HG03571 (cell line): ENCODE measurements around the gene GATA6.

Source experiments
- ATAC-seq: cut with Tn5 transposase; IDR thresholded peaks from one replicate; pipeline ENCODE4 v1.9.1; 2021; ENCODE audit not compliant: unreplicated experiment

Gene GATA6

DNA sequence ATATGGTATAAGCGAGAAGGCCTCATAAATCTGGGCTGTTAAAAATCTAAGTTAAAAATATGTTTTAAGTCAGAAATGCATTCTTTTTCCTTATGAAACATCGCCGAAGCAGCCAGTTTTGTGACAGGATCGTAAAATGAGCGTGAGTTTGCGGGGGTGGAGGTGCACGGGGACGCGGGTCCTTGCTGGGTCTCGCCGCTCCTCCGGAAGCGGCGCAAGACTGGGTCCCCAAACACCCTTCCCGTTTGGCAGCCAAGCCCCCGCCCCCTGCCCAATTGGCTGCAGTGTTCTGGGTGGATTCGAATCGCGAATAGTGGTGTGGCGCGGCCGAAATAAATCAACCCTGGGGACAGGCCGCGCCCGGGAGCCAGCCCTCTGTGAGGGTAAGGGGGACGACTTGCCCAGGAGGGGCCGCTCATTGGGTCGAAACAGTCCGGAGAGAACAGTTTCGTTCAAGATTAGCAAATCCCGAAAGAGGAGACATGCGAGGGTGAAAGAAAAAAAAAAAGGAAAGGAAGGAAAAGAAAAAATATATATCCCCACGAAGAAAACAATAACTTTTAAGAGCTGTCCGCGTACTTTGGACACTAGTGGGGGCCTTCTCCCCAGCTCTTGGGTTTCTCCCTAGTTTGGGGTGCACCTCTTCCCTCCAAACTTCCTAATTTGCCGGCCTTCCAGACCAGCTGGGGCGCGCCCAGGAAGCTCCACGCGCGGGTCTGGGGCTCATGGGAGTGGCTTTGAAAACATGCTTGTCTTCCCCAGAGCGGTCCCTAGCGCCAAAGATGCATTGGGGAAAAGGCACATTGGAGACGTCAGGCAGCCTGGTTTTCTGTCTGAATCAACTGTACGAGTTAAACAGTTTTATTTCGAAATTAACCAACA lies 3.1 kb upstream of the GATA6 start:
- ATAC-seq: no peak

GRCh38 chr18:22167091-22167470 lies 2.3 kb upstream of the GATA6 start:
- no peak for ATAC-seq

GRCh38 chr18:22167471-22168241 lies 1.7 kb upstream of the GATA6 start:
- ATAC-seq: no peak

DNA sequence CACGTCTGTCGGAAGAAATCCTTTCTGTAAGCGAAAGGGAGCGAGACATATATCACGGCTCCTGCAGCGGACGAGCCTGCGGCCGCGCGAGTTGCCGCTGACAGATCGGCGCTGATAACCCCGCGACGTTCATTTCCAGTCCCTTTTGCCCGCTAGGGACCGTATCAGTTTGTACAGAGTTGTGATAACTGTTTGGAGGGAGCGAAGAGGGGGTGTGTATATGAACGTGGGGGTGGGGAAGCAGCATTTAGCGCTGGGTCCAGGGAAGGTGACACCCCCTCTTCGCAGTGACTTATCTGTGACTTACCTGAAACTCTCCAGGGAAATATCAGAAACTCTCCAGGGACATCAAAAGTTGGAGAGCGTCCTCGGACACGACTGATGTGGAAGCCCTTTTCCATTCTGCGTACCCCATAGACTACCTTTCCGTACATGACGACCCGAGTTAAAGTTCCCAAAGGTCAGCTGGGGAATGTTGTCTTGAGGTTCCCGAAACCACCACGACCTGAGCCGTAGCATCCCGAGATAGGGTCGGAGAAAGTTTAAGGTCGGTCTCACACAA lies 948 bp upstream of the GATA6 start:
- no peak for ATAC-seq

- ATAC-seq: no peak
These were observed 566 bp downstream of the GATA6 start for GRCh38 chr18:22169889-22170420.

DNA sequence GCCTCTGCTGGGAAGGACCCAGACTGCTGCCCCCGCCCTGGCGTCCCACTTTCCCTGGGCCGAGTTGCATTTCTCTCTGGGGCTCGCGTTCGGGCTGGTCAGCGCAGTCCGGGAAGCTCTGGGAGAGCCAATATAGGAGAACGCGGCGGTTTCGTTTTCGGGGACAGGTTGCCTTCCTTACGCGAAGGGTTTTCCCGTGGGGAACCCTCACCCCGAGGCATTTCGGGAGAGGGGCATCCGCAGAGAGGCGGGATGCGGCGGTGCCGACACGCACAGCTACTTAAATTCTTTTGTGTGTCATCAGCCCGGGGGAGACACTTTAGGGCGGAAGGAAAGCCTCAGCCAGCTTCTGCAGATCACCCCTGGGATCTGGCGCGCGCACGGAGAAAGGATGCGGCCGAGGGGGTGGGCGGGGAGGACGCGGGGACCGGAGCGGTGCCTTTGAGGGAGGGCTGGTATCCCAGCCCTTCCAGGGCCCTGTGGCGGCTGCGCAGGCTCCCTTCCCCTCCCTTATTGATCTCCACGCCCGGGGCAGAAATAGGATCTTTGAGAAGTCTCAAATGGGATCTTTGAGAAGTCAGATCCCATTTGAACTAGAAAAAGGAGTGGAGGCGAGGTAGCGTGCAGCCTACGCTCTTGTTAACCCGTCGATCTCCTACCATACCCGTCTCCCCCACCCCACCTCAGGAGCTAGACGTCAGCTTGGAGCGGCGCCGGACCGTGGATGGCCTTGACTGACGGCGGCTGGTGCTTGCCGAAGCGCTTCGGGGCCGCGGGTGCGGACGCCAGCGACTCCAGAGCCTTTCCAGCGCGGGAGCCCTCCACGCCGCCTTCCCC lies 1.2 kb downstream of the GATA6 start:
- no peak for ATAC-seq

DNA sequence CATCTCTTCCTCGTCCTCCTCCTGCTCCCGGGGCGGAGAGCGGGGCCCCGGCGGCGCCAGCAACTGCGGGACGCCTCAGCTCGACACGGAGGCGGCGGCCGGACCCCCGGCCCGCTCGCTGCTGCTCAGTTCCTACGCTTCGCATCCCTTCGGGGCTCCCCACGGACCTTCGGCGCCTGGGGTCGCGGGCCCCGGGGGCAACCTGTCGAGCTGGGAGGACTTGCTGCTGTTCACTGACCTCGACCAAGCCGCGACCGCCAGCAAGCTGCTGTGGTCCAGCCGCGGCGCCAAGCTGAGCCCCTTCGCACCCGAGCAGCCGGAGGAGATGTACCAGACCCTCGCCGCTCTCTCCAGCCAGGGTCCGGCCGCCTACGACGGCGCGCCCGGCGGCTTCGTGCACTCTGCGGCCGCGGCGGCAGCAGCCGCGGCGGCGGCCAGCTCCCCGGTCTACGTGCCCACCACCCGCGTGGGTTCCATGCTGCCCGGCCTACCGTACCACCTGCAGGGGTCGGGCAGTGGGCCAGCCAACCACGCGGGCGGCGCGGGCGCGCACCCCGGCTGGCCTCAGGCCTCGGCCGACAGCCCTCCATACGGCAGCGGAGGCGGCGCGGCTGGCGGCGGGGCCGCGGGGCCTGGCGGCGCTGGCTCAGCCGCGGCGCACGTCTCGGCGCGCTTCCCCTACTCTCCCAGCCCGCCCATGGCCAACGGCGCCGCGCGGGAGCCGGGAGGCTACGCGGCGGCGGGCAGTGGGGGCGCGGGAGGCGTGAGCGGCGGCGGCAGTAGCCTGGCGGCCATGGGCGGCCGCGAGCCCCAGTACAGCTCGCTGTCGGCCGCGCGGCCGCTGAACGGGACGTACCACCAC lies 2.1 kb downstream of the GATA6 start:
- ATAC-seq: no peak

GRCh38 chr18:22172120-22172582 lies 2.8 kb downstream of the GATA6 start:
- no peak for ATAC-seq

- ATAC-seq: no peak
These were observed 3.2 kb downstream of the GATA6 start for GRCh38 chr18:22172594-22173049.

- ATAC-seq: no peak
These were observed 4.0 kb downstream of the GATA6 start for GRCh38 chr18:22173221-22173927.

- ATAC-seq: no peak
These were observed 4.5 kb downstream of the GATA6 start for GRCh38 chr18:22173928-22174301.

DNA sequence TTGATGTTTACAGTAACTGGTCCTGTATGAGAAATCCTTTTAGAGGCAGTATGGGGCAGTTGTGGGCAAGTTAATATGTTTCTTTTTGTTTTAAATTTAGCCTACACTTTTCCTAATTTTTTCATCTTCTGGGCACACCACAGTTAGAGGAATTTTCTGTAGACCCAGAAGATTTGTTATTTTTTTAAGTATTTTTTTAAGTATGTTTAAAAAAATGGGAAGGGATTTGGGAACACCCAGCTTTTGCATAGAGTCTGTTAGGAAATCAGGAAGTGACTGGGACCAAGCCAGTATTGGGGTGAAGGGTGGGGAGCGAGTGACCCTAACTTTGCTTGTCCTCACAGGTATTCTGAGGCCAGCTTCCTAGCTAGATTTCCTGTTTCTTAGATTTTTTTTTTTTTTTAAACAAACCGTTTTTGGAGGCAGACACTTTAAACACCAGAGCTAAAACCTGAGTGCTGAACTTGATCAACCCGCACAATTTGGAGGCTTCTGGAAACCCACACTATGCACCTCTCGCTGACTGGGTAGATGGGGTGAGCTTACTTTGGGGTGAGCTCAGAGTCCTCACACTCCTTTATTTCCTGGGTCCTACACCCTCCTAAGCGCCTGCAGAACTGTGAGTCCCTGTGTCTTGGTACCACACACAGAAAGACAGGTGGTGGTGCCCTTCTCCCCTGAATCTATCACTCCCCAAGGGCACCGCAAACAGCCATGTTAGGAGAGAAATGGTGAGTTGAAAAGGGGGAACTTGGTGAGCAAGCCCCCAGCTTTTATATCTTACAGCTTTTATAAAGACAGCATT lies 5.2 kb downstream of the GATA6 start:
- no peak for ATAC-seq

- no peak for ATAC-seq
These were observed 6.0 kb downstream of the GATA6 start for GRCh38 chr18:22175346-22175745.

- no peak for ATAC-seq
These were observed 7.3 kb downstream of the GATA6 start for GRCh38 chr18:22176420-22177326.

DNA sequence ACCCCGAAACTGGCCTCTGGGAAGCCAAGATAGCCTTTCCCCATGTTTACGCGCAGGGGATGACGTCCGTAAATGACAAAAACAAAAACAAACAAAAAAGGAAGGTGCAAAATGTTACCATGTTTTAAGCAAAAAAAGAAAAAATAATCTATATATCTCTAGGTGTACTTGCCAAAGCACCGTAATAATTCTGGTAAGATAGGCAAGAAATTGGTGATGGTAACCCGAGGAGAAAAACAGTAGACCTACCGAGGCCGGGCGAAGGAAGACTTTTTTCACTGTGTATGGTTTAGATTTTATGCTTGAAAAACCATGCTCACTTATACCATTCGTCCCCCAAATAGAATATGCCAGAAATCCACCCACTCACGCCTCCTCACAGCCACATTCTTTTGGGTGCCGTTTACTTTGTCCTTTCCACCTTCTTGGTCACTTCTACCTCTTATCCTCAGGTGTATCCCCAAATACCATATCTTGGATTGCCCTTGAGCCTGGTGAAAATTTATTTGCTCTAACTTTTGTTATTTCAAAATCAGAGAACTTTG lies 8.0 kb downstream of the GATA6 start:
- no peak for ATAC-seq

- no peak for ATAC-seq
These were observed 9.8 kb downstream of the GATA6 start for GRCh38 chr18:22179174-22179573.

- no peak for ATAC-seq
These were observed 10.2 kb downstream of the GATA6 start for GRCh38 chr18:22179631-22180030.
